Sigmoid colon (tissue), 4 donors: ENCODE results near the gene OPCML.

Experiments used
- EP300 ChIP-seq, 4 donors: sonication (generic); formaldehyde crosslinking; IDR thresholded peaks; one replicate each; pipeline ENCODE4 v1.6.1; 2017; ENCODE audit warnings: antibody characterized with exemption in 4 of 4
- POLR2A ChIP-seq, 2 donors: fragments of 450-650 bp; IDR thresholded peaks; one replicate each; pipeline ENCODE4 v1.6.1; 2016; ENCODE audit warnings: antibody characterized with exemption in 2 of 2, mild to moderate bottlenecking in 2 of 2, moderate library complexity in 2 of 2
- POLR2AphosphoS5 ChIP-seq, 4 donors: sonication (generic); formaldehyde crosslinking; IDR thresholded peaks; one replicate each; pipeline ENCODE4 v1.6.1; 2017; ENCODE audit warnings: antibody characterized with exemption in 4 of 4
- TF ChIP-seq, protein P1 (sequence below), 4 experiments: fragments of 450-650 bp in 3 of 4; fragments of 200-600 bp in 1 of 4; IDR thresholded peaks; one replicate each; pipeline ENCODE4 v1.5.1; 2016 to 2019; ENCODE audit warnings: antibody characterized with exemption in 4 of 4, mild to moderate bottlenecking in 3 of 4, moderate library complexity in 2 of 4

DNA sequence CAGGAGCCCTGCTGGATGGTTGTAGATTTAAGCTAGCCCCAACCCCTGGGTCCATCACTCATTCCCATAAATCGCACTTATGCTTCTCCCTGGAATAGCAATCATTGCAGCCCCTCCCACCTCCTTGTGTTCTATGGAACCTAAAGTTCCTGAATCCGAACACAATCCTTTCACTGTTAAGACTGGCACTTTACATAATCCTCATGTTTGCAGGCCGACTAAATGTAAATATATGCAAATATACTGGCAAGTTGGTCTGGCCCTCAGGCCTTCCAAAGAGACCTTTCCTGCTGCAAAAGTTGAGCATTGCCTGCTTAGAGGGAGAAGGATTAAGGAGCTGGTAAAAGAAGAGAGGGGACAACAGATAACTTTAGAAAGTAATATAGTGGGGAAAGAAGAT, 892.9 kb downstream of the OPCML start:
- TF ChIP-seq, protein P1, sequence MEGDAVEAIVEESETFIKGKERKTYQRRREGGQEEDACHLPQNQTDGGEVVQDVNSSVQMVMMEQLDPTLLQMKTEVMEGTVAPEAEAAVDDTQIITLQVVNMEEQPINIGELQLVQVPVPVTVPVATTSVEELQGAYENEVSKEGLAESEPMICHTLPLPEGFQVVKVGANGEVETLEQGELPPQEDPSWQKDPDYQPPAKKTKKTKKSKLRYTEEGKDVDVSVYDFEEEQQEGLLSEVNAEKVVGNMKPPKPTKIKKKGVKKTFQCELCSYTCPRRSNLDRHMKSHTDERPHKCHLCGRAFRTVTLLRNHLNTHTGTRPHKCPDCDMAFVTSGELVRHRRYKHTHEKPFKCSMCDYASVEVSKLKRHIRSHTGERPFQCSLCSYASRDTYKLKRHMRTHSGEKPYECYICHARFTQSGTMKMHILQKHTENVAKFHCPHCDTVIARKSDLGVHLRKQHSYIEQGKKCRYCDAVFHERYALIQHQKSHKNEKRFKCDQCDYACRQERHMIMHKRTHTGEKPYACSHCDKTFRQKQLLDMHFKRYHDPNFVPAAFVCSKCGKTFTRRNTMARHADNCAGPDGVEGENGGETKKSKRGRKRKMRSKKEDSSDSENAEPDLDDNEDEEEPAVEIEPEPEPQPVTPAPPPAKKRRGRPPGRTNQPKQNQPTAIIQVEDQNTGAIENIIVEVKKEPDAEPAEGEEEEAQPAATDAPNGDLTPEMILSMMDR (IDR thresholded peaks at IDR 0.05) = no peak
- TF ChIP-seq POLR2A (IDR thresholded peaks at IDR 0.05) (no peak), EP300 (IDR thresholded peaks at IDR 0.05) (no peak), POLR2AphosphoS5 (IDR thresholded peaks at IDR 0.05) (no peak)
